Forelimb muscle (tissue), 1 donor: ENCODE data around the gene ANKRD18A. TPM values are rescaled to one million over a fixed set of nuclear protein-coding genes. Genes with fewer than 3 reads are reported as not detected.
"Not testable (repeated sequence)": the region's sequence is repeated elsewhere in the genome, so short reads cannot be mapped to it uniquely, and the experiment has no call there.

ENCODE experiments used
- DNase-seq: peaks from one replicate; pipeline ENCODE4 v3.0.0-alpha.2; 2013; ENCODE audit warnings: low read depth
- polyA plus RNA-seq: library from polyadenylated mRNA; unstranded; fragments of 120-200 nt; gene quantifications from one replicate; pipeline ENCODE4 v1.2.1, GENCODE V29; 2013; ENCODE audit not compliant: insufficient read length

The ANKRD18A gene
- polyA plus RNA-seq, 1 donor: 0.09 TPM

GRCh38 chr9:38629511-38629910 is 9.1 kb upstream of the ANKRD18A start:
- no peak for DNase-seq

GRCh38 chr9:38626006-38626405 is 5.6 kb upstream of the ANKRD18A start:
- DNase-seq: no peak

GRCh38 chr9:38622951-38623350 is 2.6 kb upstream of the ANKRD18A start:
- no peak for DNase-seq

GRCh38 chr9:38622288-38622674 is 1.9 kb upstream of the ANKRD18A start:
- no peak for DNase-seq

GRCh38 chr9:38621434-38622287 is 1.3 kb upstream of the ANKRD18A start:
- no peak for DNase-seq

- no peak for DNase-seq
Measured at GRCh38 chr9:38619556-38620447, 594 bp downstream of the ANKRD18A start.

- not testable (repeated sequence) for DNase-seq
Measured at GRCh38 chr9:38598029-38598745, 22.2 kb downstream of the ANKRD18A start.

GRCh38 chr9:38595117-38595516 is 25.3 kb downstream of the ANKRD18A start:
- not testable (repeated sequence) for DNase-seq

GRCh38 chr9:38591346-38592063 is 28.9 kb downstream of the ANKRD18A start:
- not testable (repeated sequence) for DNase-seq

- DNase-seq: not testable (repeated sequence)
Measured at GRCh38 chr9:38583765-38584164, 36.6 kb downstream of the ANKRD18A start.

GRCh38 chr9:38580112-38580511 is 40.3 kb downstream of the ANKRD18A start:
- DNase-seq: not testable (repeated sequence)

- not testable (repeated sequence) for DNase-seq
Measured at GRCh38 chr9:38576181-38576580, 44.2 kb downstream of the ANKRD18A start.

GRCh38 chr9:38566048-38566447 is 54.3 kb downstream of the ANKRD18A start:
- DNase-seq: not testable (repeated sequence)

- DNase-seq: not testable (repeated sequence)
Measured at GRCh38 chr9:38565178-38565577, 55.2 kb downstream of the ANKRD18A start.

- DNase-seq: not testable (repeated sequence)
Measured at GRCh38 chr9:38563911-38564310, 56.5 kb downstream of the ANKRD18A start.

GRCh38 chr9:38561134-38561533 is 59.3 kb downstream of the ANKRD18A start:
- not testable (repeated sequence) for DNase-seq

GRCh38 chr9:38559172-38559571 is 61.2 kb downstream of the ANKRD18A start:
- not testable (repeated sequence) for DNase-seq

GRCh38 chr9:38557746-38558145 is 62.6 kb downstream of the ANKRD18A start:
- not testable (repeated sequence) for DNase-seq

- DNase-seq: not testable (repeated sequence)
Measured at GRCh38 chr9:38554966-38555365, 65.4 kb downstream of the ANKRD18A start.

- not testable (repeated sequence) for DNase-seq
Measured at GRCh38 chr9:38553019-38553418, 67.4 kb downstream of the ANKRD18A start.
